Liver (tissue), 9 donors: ENCODE results near the gene STK4. TPM values are rescaled to one million over a fixed set of nuclear protein-coding genes. Genes with fewer than 3 reads are reported as not detected.

ENCODE experiments used
- DNase-seq: peaks from one replicate; pipeline ENCODE4 v3.0.0-alpha.2; 2017; ENCODE audit warnings: low spot score
- H3K27ac ChIP-seq, 2 donors: one replicate each; pipeline ENCODE4 v1.7.0; 2013; ENCODE audit warnings: inconsistent platforms in 2 of 2, low read length in 2 of 2, control low read depth in 1 of 2, low read depth in 1 of 2, mild to moderate bottlenecking in 1 of 2
- H3K27me3 ChIP-seq, 4 donors: one replicate each; pipeline versions ENCODE4 v1.6.1 to v1.7.0; 2013; ENCODE audit warnings: low read length in 3 of 4, inconsistent platforms in 1 of 4, mild to moderate bottlenecking in 1 of 4, moderate library complexity in 1 of 4; ENCODE audit not compliant: control insufficient read depth in 4 of 4, insufficient read depth in 4 of 4
- H3K36me3 ChIP-seq, 4 donors: one replicate each; pipeline versions ENCODE4 v1.6.1 to v1.7.0; 2013; ENCODE audit warnings: low read length in 3 of 4, mild to moderate bottlenecking in 3 of 4, low read depth in 1 of 4, moderate library complexity in 1 of 4; ENCODE audit not compliant: control insufficient read depth in 4 of 4, insufficient read depth in 3 of 4
- H3K4me1 ChIP-seq, 4 donors: one replicate each; pipeline versions ENCODE4 v1.6.1 to v1.7.0; 2013; ENCODE audit warnings: low read length in 3 of 4, mild to moderate bottlenecking in 3 of 4, moderate library complexity in 1 of 4; ENCODE audit not compliant: control insufficient read depth in 4 of 4, insufficient read depth in 4 of 4
- H3K4me3 ChIP-seq, 3 donors: one replicate each; pipeline versions ENCODE4 v1.6.1 to v1.7.0; 2013; ENCODE audit warnings: low read length in 3 of 3, control low read depth in 1 of 3, low read depth in 1 of 3, mild to moderate bottlenecking in 1 of 3
- H3K9ac ChIP-seq, 2 donors: one replicate each; pipeline ENCODE4 v1.7.0; 2013; ENCODE audit warnings: low read length in 2 of 2, mild to moderate bottlenecking in 2 of 2, moderate library complexity in 2 of 2, control low read depth in 1 of 2, low read depth in 1 of 2
- H3K9me3 ChIP-seq, 4 donors: one replicate each; pipeline versions ENCODE4 v1.6.1 to v1.7.0; 2013; ENCODE audit warnings: low read length in 3 of 4; ENCODE audit not compliant: control insufficient read depth in 4 of 4
- ATF3 ChIP-seq: IDR thresholded peaks from 2 replicates; pipeline ENCODE4 v1.6.1; 2016; ENCODE audit warnings: antibody characterized with exemption
- EGR1 ChIP-seq, 2 donors: IDR thresholded peaks; 2 replicates each; pipeline ENCODE4 v1.6.1; 2016 to 2018; ENCODE audit warnings: antibody characterized with exemption in 2 of 2, low read depth in 2 of 2
- FOXA1 ChIP-seq: IDR thresholded peaks from 2 replicates; pipeline ENCODE4 v1.6.1; 2016; ENCODE audit warnings: antibody characterized with exemption
- GABPA ChIP-seq, 2 donors: IDR thresholded peaks in 1 of 2; conservative IDR thresholded peaks in 1 of 2; 2 replicates each; pipeline ENCODE4 v1.6.1; 2016; ENCODE audit warnings: antibody characterized with exemption in 2 of 2, mild to moderate bottlenecking in 1 of 2, moderate library complexity in 1 of 2
- HNF4A ChIP-seq, 2 donors: conservative IDR thresholded peaks; 2 replicates each; pipeline ENCODE4 v1.6.1; 2016; ENCODE audit warnings: antibody characterized with exemption in 2 of 2, mild to moderate bottlenecking in 2 of 2
- HNF4G ChIP-seq: IDR thresholded peaks from 2 replicates; pipeline ENCODE4 v1.6.1; 2016; ENCODE audit warnings: antibody characterized with exemption
- JUND ChIP-seq, 2 donors: IDR thresholded peaks; 2 replicates each; pipeline ENCODE4 v1.6.1; 2016; ENCODE audit warnings: antibody characterized with exemption in 2 of 2
- NR2F2 ChIP-seq: IDR thresholded peaks from 2 replicates; pipeline ENCODE4 v1.6.1; 2016; ENCODE audit warnings: antibody characterized with exemption
- RAD21 ChIP-seq, 2 donors: IDR thresholded peaks; 2 replicates each; pipeline ENCODE4 v1.6.1; 2016; ENCODE audit warnings: antibody characterized with exemption in 2 of 2, mild to moderate bottlenecking in 2 of 2
- REST ChIP-seq: IDR thresholded peaks from 2 replicates; pipeline ENCODE4 v1.6.1; 2016; ENCODE audit warnings: antibody characterized with exemption, mild to moderate bottlenecking
- RXRA ChIP-seq, 2 donors: IDR thresholded peaks; 2 replicates each; pipeline ENCODE4 v1.6.1; 2017 to 2018; ENCODE audit warnings: antibody characterized with exemption in 2 of 2, mild to moderate bottlenecking in 1 of 2
- TAF1 ChIP-seq: conservative IDR thresholded peaks from 2 replicates; pipeline ENCODE4 v1.6.1; 2016; ENCODE audit warnings: antibody characterized with exemption, mild to moderate bottlenecking
- YY1 ChIP-seq: IDR thresholded peaks from 2 replicates; pipeline ENCODE4 v1.6.1; 2016; ENCODE audit warnings: antibody characterized with exemption, mild to moderate bottlenecking
- ZBTB33 ChIP-seq: IDR thresholded peaks from 2 replicates; pipeline ENCODE4 v1.6.1; 2016; ENCODE audit warnings: antibody characterized with exemption
- WGBS: extraction: QIAGEN DNeasy Blood & Tissue Kit; methylation state at CpG from one replicate; pipeline ENCODE4 v1.1.7; 2013; 5-methylcytosine and 5-hydroxymethylcytosine counted together
- polyA plus RNA-seq, 2 donors: library from polyadenylated mRNA; stranded (reverse) in 1 of 2; unstranded in 1 of 2; fragments of 200-250 nt in 1 of 2; fragments of >200 nt in 1 of 2; fragmentation: Nextera tagmentation in 1 of 2; extraction: Ambion mirVana in 1 of 2; gene quantifications; one replicate each; pipeline versions ENCODE4 v1.2.1 to v1.2.3, GENCODE V29; 2013 to 2015
- total RNA-seq, 2 donors: library from RNA; depleted of rRNA; stranded (reverse); fragments of >200 nt; gene quantifications; one replicate each; pipeline ENCODE4 v1.2.3, GENCODE V29; 2014
- donor health status: healthy.
- donor health status: healthy.
- donor health status: healthy.
- donor health status: healthy.
- donor health status: healthy.

The STK4 gene
- total and polyA plus RNA-seq, 4 donors = 3.7 to 20.8 (median 13.9) TPM

GRCh38 chr20:45083127-45083526 lies 116.8 kb downstream of the STK4 start:
- peaks cover 0 to 8% (median 3%) of the 10 kb centered on the region in 4 donors for H3K36me3 ChIP-seq
- H3K27me3 ChIP-seq = no peaks in the 10 kb centered on the region
- H3K9ac ChIP-seq = no peak overlapping the region
- WGBS = 94% methylated on average over 1 of the region's 1 CpG
- no peaks in the 10 kb centered on the region for H3K9me3 ChIP-seq
- no peak for TF ChIP-seq RXRA (IDR thresholded peaks at IDR 0.05)
- no peak for TF ChIP-seq HNF4A (conservative IDR thresholded peaks at IDR 0.05)
- TF ChIP-seq ZBTB33 = no peak
- TF ChIP-seq GABPA (IDR thresholded peaks at IDR 0.05 in 1 of 2, conservative IDR thresholded peaks at IDR 0.05 in 1 of 2) = no peak
- no peak for TF ChIP-seq FOXA1
- no peak for TF ChIP-seq HNF4G
- no peak for TF ChIP-seq JUND (IDR thresholded peaks at IDR 0.05)
- TF ChIP-seq EGR1 (IDR thresholded peaks at IDR 0.05; ENCODE audit: low read depth in 2 of 2) = no peak
- no peak for TF ChIP-seq RAD21 (IDR thresholded peaks at IDR 0.05)
- no peak for TF ChIP-seq ATF3
- no peak for TF ChIP-seq TAF1
- TF ChIP-seq REST = no peak
- no peak for TF ChIP-seq YY1
- no peak overlapping the region for H3K4me3 ChIP-seq
- H3K4me1 ChIP-seq = no peaks in the 10 kb centered on the region
- no peak for DNase-seq
- H3K27ac ChIP-seq = no peak overlapping the region

- WGBS = 81% methylated on average over 2 of the region's 2 CpGs
- Histone ChIP-seq H3K4me1 (no peaks in the 10 kb centered on the region), H3K9ac (no peak overlapping the region), H3K36me3 (peaks cover 0 to 8% (median 2%) of the 10 kb centered on the region in 4 donors), H3K27me3 (no peaks in the 10 kb centered on the region), H3K27ac (no peak overlapping the region), H3K4me3 (no peak overlapping the region), H3K9me3 (no peaks in the 10 kb centered on the region)
- TF ChIP-seq HNF4A (conservative IDR thresholded peaks at IDR 0.05) = no peak
- TF ChIP-seq NR2F2 = no peak
- no peak for TF ChIP-seq ZBTB33
- no peak for DNase-seq
Observed at GRCh38 chr20:45085289-45085688, 119.0 kb downstream of the STK4 start.
